Peyer's patch (tissue), 4 donors: ENCODE measurements around the gene SYTL5. TPM values are rescaled to one million over a fixed set of nuclear protein-coding genes. Genes with fewer than 3 reads are reported as not detected.

Experiments
- DNase-seq, 3 donors: peaks; one replicate each; pipeline ENCODE4 v3.0.0-alpha.2; 2017 to 2019
- H3K27ac ChIP-seq, 4 donors: fragments of 200-600 bp; sonication (generic); one replicate each; pipeline ENCODE4 v1.5.1; 2016 to 2019
- H3K27me3 ChIP-seq, 2 donors: fragments of 200-600 bp; sonication (generic); one replicate each; pipeline ENCODE4 v1.5.1; 2019
- H3K36me3 ChIP-seq, 3 donors: fragments of 200-600 bp; sonication (generic); one replicate each; pipeline ENCODE4 v1.5.1; 2016 to 2019
- H3K4me1 ChIP-seq, 4 donors: fragments of 200-600 bp; sonication (generic); one replicate each; pipeline ENCODE4 v1.5.1; 2016 to 2019
- H3K4me3 ChIP-seq, 4 donors: fragments of 200-600 bp; sonication (generic); 1 replicate in 3 of 4; 2 replicates in 1 of 4; pipeline ENCODE4 v1.5.1; 2016 to 2019; ENCODE audit warnings: mild to moderate bottlenecking in 1 of 4
- H3K9me3 ChIP-seq, 4 donors: fragments of 200-600 bp; sonication (generic); one replicate each; pipeline ENCODE4 v1.5.1; 2016 to 2019; ENCODE audit warnings: mild to moderate bottlenecking in 1 of 4
- CTCF ChIP-seq, 6 experiments: fragments of 450-650 bp in 4 of 6; fragments of 200-600 bp in 2 of 6; sonication (generic) in 1 of 6; IDR thresholded peaks; one replicate each; pipeline ENCODE4 v1.5.1; 2017 to 2019; ENCODE audit warnings: antibody characterized with exemption in 6 of 6, mild to moderate bottlenecking in 3 of 6, moderate library complexity in 1 of 6
- POLR2A ChIP-seq, 2 donors: fragments of 450-650 bp; IDR thresholded peaks; one replicate each; pipeline ENCODE4 v1.5.1; 2017; ENCODE audit warnings: antibody characterized with exemption in 2 of 2, mild to moderate bottlenecking in 2 of 2, moderate library complexity in 2 of 2
- total RNA-seq, 4 donors: library from RNA; depleted of rRNA; stranded (reverse); fragments of >200 nt; gene quantifications; one replicate each; pipeline ENCODE4 v1.1.0, GENCODE V29; 2016

Gene SYTL5
- total RNA-seq, 4 donors from 2014 or later = 1.7 to 7.5 (median 3.6) TPM

DNA sequence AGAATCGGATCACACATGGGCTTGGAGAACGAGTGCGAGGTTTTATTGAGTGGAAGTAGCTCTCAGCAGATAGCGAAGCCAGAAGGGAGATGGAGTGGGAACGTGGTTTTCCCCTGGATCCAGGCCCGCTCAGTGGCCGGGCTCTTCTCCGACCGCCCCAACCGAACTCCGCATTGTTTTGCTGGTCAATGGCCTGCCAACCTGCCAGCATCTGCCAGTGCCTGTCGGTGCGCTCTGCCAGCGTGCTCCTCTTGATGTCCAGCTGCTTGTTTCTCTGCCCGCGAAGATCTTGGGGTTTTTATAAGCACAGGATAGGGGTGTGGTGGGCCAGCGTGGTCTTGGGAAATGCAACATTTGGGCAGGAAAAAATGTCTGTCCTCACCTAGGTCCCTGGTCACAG is 5.6 kb upstream of the SYTL5 start:
- TF ChIP-seq POLR2A (IDR thresholded peaks at IDR 0.05) (no peak), CTCF (IDR thresholded peaks at IDR 0.05) (no peak)
- Histone ChIP-seq H3K4me1 (no peaks in the 10 kb centered on the region), H3K27ac (no peak overlapping the region), H3K27me3 (no peaks in the 10 kb centered on the region), H3K9me3 (no peaks in the 10 kb centered on the region), H3K36me3 (no peaks in the 10 kb centered on the region), H3K4me3 (no peak overlapping the region)
- DNase-seq = no peak

GRCh38 chrX:38004046-38004445 is 2.3 kb upstream of the SYTL5 start:
- no peak for TF ChIP-seq CTCF (IDR thresholded peaks at IDR 0.05)
- TF ChIP-seq POLR2A (IDR thresholded peaks at IDR 0.05) = no peak
- no peak overlapping the region for H3K4me3 ChIP-seq
- no peak for DNase-seq
- H3K36me3 ChIP-seq = no peaks in the 10 kb centered on the region
- H3K9me3 ChIP-seq = no peaks in the 10 kb centered on the region
- H3K27me3 ChIP-seq = no peaks in the 10 kb centered on the region
- H3K27ac ChIP-seq = no peak overlapping the region
- no peaks in the 10 kb centered on the region for H3K4me1 ChIP-seq

- no peak for DNase-seq
- Histone ChIP-seq H3K36me3 (no peaks in the 10 kb centered on the region), H3K27me3 (no peaks in the 10 kb centered on the region), H3K9me3 (no peaks in the 10 kb centered on the region), H3K4me1 (no peaks in the 10 kb centered on the region), H3K27ac (no peak overlapping the region), H3K4me3 (no peak overlapping the region)
- no peak for TF ChIP-seq CTCF (IDR thresholded peaks at IDR 0.05)
- no peak for TF ChIP-seq POLR2A (IDR thresholded peaks at IDR 0.05)
These were observed 425 bp downstream of the SYTL5 start for GRCh38 chrX:38006778-38007177.

- Histone ChIP-seq H3K9me3 (no peaks in the 10 kb centered on the region), H3K27me3 (no peaks in the 10 kb centered on the region), H3K36me3 (no peaks in the 10 kb centered on the region), H3K4me3 (no peak overlapping the region), H3K27ac (no peak overlapping the region), H3K4me1 (no peaks in the 10 kb centered on the region)
- no peak for TF ChIP-seq POLR2A (IDR thresholded peaks at IDR 0.05)
- TF ChIP-seq CTCF (IDR thresholded peaks at IDR 0.05) = peak in 2 of 6 experiments; percentile 2 to 12
- no peak for DNase-seq
These were observed 2.3 kb downstream of the SYTL5 start for GRCh38 chrX:38008658-38009057.

DNA sequence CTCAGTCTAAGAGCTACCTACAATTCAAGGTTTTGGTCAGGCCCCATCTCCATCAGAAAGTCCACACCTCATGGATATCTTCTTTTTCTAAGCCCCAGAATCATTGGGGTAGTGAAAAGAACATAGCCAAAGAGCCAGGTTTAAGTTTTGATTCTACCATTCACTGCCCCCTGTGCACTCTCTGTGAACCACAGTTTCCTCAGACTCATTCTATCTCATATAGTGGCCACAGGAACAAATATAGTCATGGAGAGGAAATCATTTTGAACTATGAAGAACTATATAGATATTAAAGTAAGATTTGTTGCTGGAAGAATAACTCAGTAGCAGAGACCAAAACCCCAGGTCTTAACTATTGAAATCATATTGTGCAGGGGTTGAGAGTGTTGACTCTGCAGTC is 3.3 kb downstream of the SYTL5 start:
- no peak for TF ChIP-seq CTCF (IDR thresholded peaks at IDR 0.05)
- no peak for TF ChIP-seq POLR2A (IDR thresholded peaks at IDR 0.05)

GRCh38 chrX:38018766-38019425 is 12.5 kb downstream of the SYTL5 start:
- Histone ChIP-seq H3K4me3 (no peak overlapping the region), H3K9me3 (no peaks in the 10 kb centered on the region), H3K27ac (no peak overlapping the region), H3K27me3 (no peaks in the 10 kb centered on the region), H3K36me3 (no peaks in the 10 kb centered on the region), H3K4me1 (no peaks in the 10 kb centered on the region)
- DNase-seq = no peak
- TF ChIP-seq CTCF (IDR thresholded peaks at IDR 0.05) = no peak
- no peak for TF ChIP-seq POLR2A (IDR thresholded peaks at IDR 0.05)

More for the DNA sequence above, 3.3 kb downstream of the SYTL5 start:
- no peak overlapping the region for H3K4me3 ChIP-seq
- H3K9me3 ChIP-seq = no peaks in the 10 kb centered on the region
- no peaks in the 10 kb centered on the region for H3K36me3 ChIP-seq
- no peak for DNase-seq
- H3K27me3 ChIP-seq = no peaks in the 10 kb centered on the region
- no peak overlapping the region for H3K27ac ChIP-seq
- H3K4me1 ChIP-seq = no peaks in the 10 kb centered on the region
